ENCODE measurements around the gene IRX2. TPM values are rescaled to one million over a fixed set of nuclear protein-coding genes. Genes with fewer than 3 reads are reported as not detected.

The IRX2 gene
- total RNA-seq, 1 donor from 2014 or later, result 6.7 TPM

DNA sequence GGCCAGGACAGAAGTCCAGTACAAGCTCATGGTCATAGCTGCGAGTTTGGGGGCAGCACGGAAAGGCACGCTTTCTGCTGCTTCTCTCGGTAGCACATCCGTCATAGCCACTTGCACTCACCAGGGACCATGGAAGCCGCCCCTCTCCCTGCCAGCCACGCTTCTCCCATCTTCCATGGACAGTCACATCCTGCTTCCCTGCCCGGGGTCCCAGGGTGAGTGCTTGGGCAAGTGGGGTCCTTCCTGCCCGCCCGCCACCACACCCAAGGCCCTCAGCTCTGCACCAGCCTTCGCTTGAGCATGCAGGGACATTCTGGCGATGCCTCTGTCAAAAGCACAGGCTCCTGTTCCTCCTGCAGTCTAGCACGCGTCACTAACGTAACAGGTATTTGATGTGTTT lies 13.1 kb upstream of the IRX2 start:
- Histone ChIP-seq H3K36me3 (ENCODE audit: insufficient read depth, low read length) (no peaks in the 10 kb centered on the region), H3K27ac (ENCODE audit: low read depth, low read length) (no peak overlapping the region), H3K79me2 (ENCODE audit: insufficient read depth, low read length) (no peaks in the 10 kb centered on the region), H4K20me1 (ENCODE audit: insufficient read depth, low read length) (no peaks in the 10 kb centered on the region), H2AFZ (ENCODE audit: low read depth, low read length) (no peak overlapping the region), H3K4me2 (ENCODE audit: low read length) (no peak overlapping the region), H3K27me3 (ENCODE audit: insufficient read depth, low read length) (no peaks in the 10 kb centered on the region), H3K9me3 (ENCODE audit: insufficient read depth, low read depth, low read length) (no peaks in the 10 kb centered on the region), H3K4me1 (ENCODE audit: insufficient read depth, low read length) (no peaks in the 10 kb centered on the region), H3K9ac (ENCODE audit: low read length) (no peak overlapping the region), H3K4me3 (ENCODE audit: insufficient read depth, low read depth, low read length) (no peak overlapping the region)
- Mint-ChIP-seq H3K27me3 (ENCODE audit: low read depth, unreplicated experiment) (peaks cover 12% of the 10 kb centered on the region), H3K9me3 (ENCODE audit: unreplicated experiment) (no peaks in the 10 kb centered on the region), H3K4me3 (ENCODE audit: unreplicated experiment) (no peak overlapping the region), H3K36me3 (ENCODE audit: low read depth, unreplicated experiment) (no peaks in the 10 kb centered on the region), H3K4me1 (ENCODE audit: low read depth, unreplicated experiment) (peaks cover 16% of the 10 kb centered on the region), H3K27ac (ENCODE audit: unreplicated experiment) (no peak overlapping the region)
- DNase-seq (ENCODE audit: low read depth) (no peak), FAIRE-seq (no peak)
- TF ChIP-seq EZH2 (IDR thresholded peaks at IDR 0.05; ENCODE audit: insufficient read depth, low read length), result no peak
- TF ChIP-seq, protein P1, sequence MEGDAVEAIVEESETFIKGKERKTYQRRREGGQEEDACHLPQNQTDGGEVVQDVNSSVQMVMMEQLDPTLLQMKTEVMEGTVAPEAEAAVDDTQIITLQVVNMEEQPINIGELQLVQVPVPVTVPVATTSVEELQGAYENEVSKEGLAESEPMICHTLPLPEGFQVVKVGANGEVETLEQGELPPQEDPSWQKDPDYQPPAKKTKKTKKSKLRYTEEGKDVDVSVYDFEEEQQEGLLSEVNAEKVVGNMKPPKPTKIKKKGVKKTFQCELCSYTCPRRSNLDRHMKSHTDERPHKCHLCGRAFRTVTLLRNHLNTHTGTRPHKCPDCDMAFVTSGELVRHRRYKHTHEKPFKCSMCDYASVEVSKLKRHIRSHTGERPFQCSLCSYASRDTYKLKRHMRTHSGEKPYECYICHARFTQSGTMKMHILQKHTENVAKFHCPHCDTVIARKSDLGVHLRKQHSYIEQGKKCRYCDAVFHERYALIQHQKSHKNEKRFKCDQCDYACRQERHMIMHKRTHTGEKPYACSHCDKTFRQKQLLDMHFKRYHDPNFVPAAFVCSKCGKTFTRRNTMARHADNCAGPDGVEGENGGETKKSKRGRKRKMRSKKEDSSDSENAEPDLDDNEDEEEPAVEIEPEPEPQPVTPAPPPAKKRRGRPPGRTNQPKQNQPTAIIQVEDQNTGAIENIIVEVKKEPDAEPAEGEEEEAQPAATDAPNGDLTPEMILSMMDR (IDR thresholded peaks at IDR 0.05; ENCODE audit: insufficient read depth, low read depth, low read length), result no peak

DNA sequence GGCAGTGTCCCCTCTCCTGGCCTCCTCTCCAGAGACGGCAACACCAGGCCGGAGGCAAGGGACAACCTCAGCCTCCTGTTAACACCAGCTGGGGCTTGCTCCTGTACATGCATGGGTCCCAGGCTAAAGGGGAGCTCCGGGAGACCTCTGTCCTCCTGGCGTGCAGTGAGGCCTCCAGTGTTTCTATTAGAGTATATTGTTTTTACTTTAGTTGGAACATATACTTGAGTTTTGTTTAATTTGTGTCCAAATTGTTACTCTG lies 12.0 kb upstream of the IRX2 start:
- no peaks in the 10 kb centered on the region for H3K9me3 Mint-ChIP-seq (ENCODE audit: unreplicated experiment)
- Histone ChIP-seq H3K27me3 (ENCODE audit: insufficient read depth, low read length) (no peaks in the 10 kb centered on the region), H3K4me2 (ENCODE audit: low read length) (no peak overlapping the region), H3K27ac (ENCODE audit: low read depth, low read length) (no peak overlapping the region), H3K36me3 (ENCODE audit: insufficient read depth, low read length) (no peaks in the 10 kb centered on the region), H3K4me1 (ENCODE audit: insufficient read depth, low read length) (no peaks in the 10 kb centered on the region), H3K9me3 (ENCODE audit: insufficient read depth, low read depth, low read length) (no peaks in the 10 kb centered on the region), H4K20me1 (ENCODE audit: insufficient read depth, low read length) (no peaks in the 10 kb centered on the region), H3K4me3 (ENCODE audit: insufficient read depth, low read depth, low read length) (no peak overlapping the region), H3K79me2 (ENCODE audit: insufficient read depth, low read length) (no peaks in the 10 kb centered on the region), H2AFZ (ENCODE audit: low read depth, low read length) (no peak overlapping the region), H3K9ac (ENCODE audit: low read length) (no peak overlapping the region)
- DNase-seq (ENCODE audit: low read depth) (no peak), FAIRE-seq (no peak)
- no peak overlapping the region for H3K27ac Mint-ChIP-seq (ENCODE audit: unreplicated experiment)
- H3K4me1 Mint-ChIP-seq (ENCODE audit: low read depth, unreplicated experiment), result peaks cover 24% of the 10 kb centered on the region
- H3K27me3 Mint-ChIP-seq (ENCODE audit: low read depth, unreplicated experiment), result peaks cover 12% of the 10 kb centered on the region
- no peak overlapping the region for H3K4me3 Mint-ChIP-seq (ENCODE audit: unreplicated experiment)
- no peaks in the 10 kb centered on the region for H3K36me3 Mint-ChIP-seq (ENCODE audit: low read depth, unreplicated experiment)
- TF ChIP-seq EZH2 (IDR thresholded peaks at IDR 0.05; ENCODE audit: insufficient read depth, low read length), result no peak
- TF ChIP-seq, protein P1 (IDR thresholded peaks at IDR 0.05; ENCODE audit: insufficient read depth, low read depth, low read length), result no peak

DNA sequence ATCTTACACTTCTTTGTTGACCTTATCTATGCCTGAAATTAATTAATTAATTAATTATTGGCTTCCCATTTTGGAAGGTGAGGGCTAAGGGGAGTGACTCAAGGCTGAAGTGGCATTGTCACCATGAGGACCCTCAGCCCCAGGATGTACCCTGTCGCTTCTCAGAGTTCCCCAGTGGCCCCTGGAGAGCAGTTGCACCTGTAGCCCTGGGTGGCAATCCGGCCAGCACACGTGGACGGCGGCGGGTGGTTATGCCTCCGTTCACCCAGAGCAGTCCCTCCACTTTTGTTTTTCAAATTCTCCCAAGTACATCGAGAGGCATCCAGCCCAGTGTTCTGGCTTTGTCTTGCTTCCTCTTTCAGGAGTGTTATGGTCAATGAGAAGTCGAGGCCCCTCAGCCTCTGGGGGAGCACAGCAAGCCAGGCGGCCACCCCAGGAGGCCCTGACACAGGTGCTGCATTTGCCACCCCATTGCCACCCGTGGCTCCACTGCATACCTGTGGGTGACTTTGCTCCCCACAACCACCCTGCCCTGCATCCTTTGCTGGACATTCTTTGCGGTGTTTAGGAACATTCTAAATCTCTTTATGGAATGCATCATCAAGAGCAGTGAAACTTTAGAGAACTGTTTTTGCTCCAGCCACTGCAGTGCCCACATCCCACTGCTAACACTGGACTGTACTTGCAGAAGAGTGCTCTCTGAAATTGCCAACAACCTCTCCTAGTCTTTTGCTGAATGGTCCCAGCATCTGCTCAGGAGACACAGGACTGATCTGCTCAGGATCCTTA lies 11.5 kb upstream of the IRX2 start:
- no peaks in the 10 kb centered on the region for H4K20me1 ChIP-seq (ENCODE audit: insufficient read depth, low read length)
- no peaks in the 10 kb centered on the region for H3K9me3 ChIP-seq (ENCODE audit: insufficient read depth, low read depth, low read length)
- H3K9ac ChIP-seq (ENCODE audit: low read length), result no peak overlapping the region
- no peak overlapping the region for H3K4me2 ChIP-seq (ENCODE audit: low read length)
- Mint-ChIP-seq H3K9me3 (ENCODE audit: unreplicated experiment) (no peaks in the 10 kb centered on the region), H3K27ac (ENCODE audit: unreplicated experiment) (no peak overlapping the region), H3K4me1 (ENCODE audit: low read depth, unreplicated experiment) (peaks cover 27% of the 10 kb centered on the region), H3K36me3 (ENCODE audit: low read depth, unreplicated experiment) (no peaks in the 10 kb centered on the region), H3K27me3 (ENCODE audit: low read depth, unreplicated experiment) (peaks cover 12% of the 10 kb centered on the region), H3K4me3 (ENCODE audit: unreplicated experiment) (no peak overlapping the region)
- no peaks in the 10 kb centered on the region for H3K79me2 ChIP-seq (ENCODE audit: insufficient read depth, low read length)
- no peaks in the 10 kb centered on the region for H3K36me3 ChIP-seq (ENCODE audit: insufficient read depth, low read length)
- TF ChIP-seq EZH2 (IDR thresholded peaks at IDR 0.05; ENCODE audit: insufficient read depth, low read length), result no peak
- TF ChIP-seq, protein P1 (IDR thresholded peaks at IDR 0.05; ENCODE audit: insufficient read depth, low read depth, low read length), result no peak
- DNase-seq (ENCODE audit: low read depth), result no peak
- H3K4me3 ChIP-seq (ENCODE audit: insufficient read depth, low read depth, low read length), result no peak overlapping the region
- H3K4me1 ChIP-seq (ENCODE audit: insufficient read depth, low read length), result no peaks in the 10 kb centered on the region
- no peak overlapping the region for H2AFZ ChIP-seq (ENCODE audit: low read depth, low read length)
- no peak for FAIRE-seq
- no peaks in the 10 kb centered on the region for H3K27me3 ChIP-seq (ENCODE audit: insufficient read depth, low read length)
- no peak overlapping the region for H3K27ac ChIP-seq (ENCODE audit: low read depth, low read length)

Measured in astrocyte (in vitro differentiated cells and primary cell).